NCI-H1436 treated with DMSO at 0.1 percent for 48 hours (cell line): Measurements from ENCODE around the gene LCMT2.
"Not testable (repeated sequence)": the region's sequence is repeated elsewhere in the genome, so short reads cannot be mapped to it uniquely, and the experiment has no call there.

Source experiments
- DNase-seq: peaks from one replicate; lab custom pipeline; 2025; lab: John Stamatoyannopoulos, UW

The LCMT2 gene

DNA sequence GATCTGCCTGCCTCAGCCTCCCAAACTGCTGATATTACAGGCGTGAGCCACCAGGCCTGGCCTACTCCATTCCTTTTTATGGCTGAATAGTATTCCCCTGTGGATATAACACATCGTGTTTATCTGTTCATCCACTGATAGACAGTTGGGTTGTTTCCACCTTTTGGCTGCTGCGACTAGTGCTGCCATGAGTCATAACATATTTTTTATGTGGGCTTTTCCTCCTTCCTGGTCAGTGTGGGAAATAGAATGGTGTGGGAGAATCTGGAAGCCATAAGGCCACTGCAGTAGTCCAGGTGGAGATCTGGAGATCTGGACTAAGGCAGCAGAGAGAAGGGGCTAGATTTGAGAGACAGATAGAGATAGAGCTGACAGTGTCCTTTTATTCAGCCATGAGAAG is 16.2 kb downstream of the LCMT2 start:
- DNase-seq = no peak

- DNase-seq = no peak
Measured at GRCh38 chr15:43312378-43312777, 18.0 kb downstream of the LCMT2 start.

DNA sequence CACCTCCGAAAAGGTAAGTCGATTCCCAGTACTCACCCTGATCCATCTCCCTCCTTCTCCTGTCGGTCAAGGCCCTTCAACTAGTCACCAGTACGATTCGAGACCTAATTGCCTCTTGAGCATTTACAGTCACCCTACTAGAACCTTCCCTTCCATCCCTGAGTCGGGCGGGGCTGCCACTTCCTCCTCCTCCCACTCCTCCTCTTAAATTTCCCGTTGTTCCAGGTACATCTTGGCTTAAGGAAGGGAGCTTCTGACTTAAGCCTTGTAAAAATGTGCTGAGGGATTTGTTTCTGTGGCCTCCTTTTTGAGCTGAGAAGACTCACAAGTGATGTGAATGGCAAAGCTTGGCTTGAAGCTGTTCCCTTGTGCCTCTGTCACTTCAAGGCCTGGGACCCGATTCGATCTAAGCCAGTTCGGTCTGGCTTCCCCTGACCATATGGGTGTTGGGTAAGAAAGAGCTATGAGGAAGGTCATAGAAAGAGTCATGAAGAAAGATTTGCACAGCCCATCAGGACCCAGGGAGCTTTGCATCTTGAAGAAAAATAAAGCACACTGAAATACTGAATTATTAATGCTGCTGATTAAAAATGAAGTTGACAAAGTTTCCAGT is 28.1 kb downstream of the LCMT2 start, which contains the start of gene TGM7:
TSS of gene TGM7 (minus strand) at position 51 of the 613 bp plus-strand sequence.
- DNase-seq = no peak

GRCh38 chr15:43299884-43300283 is 30.5 kb downstream of the LCMT2 start:
- no peak for DNase-seq

DNA sequence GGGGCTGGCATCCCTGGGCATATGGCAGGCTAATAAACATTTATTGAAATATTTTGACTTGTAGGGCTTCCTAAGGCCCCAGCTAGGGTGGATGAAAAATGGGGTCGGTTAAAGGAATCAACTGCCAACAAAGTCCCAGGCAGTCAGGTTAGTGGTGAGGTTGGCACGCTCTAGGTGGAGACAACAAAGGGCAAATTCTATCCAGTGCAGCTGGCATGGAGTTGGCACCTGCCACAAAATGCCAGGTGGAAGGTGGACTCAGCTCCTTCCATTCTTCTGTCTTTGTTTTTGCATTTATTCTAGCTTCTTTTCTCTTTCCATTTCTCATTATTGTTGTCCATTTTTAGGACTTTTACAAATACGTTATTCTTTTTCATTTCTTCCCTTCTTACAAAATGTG is 31.0 kb downstream of the LCMT2 start:
- DNase-seq = no peak

- DNase-seq = no peak
Measured at GRCh38 chr15:43294091-43294706, 36.2 kb downstream of the LCMT2 start.

- no peak for DNase-seq
Measured at GRCh38 chr15:43293432-43293831, 36.9 kb downstream of the LCMT2 start.

- DNase-seq = no peak
Measured at GRCh38 chr15:43292375-43293078, 37.8 kb downstream of the LCMT2 start.

DNA sequence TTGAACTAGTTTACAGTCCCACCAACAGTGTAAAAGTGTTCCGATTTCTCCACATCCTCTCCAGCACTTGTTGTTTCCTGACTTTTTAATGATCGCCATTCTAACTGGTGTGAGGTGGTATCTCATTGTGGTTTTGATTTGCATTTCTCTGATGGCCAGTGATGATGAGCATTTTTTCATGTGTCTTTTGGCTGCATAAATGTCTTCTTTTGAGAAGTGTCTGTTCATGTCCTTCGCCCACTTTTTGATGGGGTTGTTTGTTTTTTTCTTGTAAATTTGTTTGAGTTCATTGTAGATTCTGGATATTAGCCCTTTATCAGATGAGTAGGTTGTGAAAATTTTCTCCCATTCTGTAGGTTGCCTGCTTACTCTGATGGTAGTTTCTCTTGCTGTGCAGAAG is 40.7 kb downstream of the LCMT2 start:
- not testable (repeated sequence) for DNase-seq

- no peak for DNase-seq
Measured at GRCh38 chr15:43287254-43287653, 43.1 kb downstream of the LCMT2 start.

GRCh38 chr15:43286074-43286473 is 44.3 kb downstream of the LCMT2 start:
- no peak for DNase-seq

DNA sequence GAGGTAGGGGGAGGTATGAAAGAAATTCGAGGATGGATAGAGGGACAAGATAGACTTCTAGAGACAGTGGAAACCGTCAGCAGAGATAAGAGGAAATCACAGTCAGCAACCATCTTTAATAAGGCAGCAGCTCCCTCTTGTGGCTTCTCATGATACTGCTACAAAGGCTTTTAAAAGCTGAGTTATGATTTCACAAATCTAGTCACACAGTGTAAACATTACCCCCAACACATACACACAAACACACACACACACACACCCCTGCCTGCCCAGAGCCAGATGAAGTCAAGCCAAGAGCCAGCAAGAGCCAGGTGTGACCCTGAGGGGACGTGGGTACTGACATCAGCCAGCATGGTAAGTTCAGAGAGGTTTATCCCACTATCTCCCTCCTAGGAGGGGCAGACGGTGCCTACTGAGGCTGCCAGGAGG is 44.8 kb downstream of the LCMT2 start:
- no peak for DNase-seq

DNA sequence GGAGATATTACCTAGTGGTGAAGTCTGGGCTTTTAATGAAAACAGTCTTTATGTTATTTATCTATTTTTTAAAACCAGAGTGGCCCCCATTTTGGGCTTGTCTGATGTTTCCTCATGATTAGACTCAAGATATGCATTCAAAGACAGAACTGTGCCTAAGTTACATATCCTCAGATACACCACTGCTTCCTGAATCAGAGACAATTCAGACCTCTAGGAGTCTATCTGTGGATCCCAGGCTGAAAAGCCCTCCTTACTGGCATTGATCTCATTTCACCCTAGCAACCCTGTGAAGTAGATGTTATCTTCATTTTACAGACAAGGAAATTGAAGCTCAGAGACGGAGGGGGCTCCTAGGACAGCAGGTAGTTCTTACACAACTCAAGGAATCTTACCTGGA is 46.8 kb downstream of the LCMT2 start:
- no peak for DNase-seq

- DNase-seq = no peak
Measured at GRCh38 chr15:43281926-43282602, 48.3 kb downstream of the LCMT2 start.

DNA sequence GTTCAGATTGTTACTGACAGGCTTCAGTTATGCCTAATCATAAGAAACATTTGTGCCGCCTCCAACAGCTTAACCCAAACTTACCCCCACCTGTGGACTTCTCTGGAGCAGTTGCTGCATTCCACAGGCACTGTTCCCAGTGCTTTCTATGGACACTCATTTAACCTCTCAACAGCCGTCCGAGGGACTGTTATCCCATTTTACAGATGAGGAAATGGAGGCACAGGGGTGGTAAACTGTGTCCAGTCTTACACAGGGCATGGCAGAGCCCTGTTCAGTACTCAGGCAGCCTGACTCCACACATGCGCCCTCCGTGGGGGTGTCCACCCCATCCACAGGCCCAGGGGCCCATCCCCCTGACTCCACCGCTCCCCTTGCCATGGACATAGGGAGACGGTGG is 49.4 kb downstream of the LCMT2 start:
- no peak for DNase-seq

DNA sequence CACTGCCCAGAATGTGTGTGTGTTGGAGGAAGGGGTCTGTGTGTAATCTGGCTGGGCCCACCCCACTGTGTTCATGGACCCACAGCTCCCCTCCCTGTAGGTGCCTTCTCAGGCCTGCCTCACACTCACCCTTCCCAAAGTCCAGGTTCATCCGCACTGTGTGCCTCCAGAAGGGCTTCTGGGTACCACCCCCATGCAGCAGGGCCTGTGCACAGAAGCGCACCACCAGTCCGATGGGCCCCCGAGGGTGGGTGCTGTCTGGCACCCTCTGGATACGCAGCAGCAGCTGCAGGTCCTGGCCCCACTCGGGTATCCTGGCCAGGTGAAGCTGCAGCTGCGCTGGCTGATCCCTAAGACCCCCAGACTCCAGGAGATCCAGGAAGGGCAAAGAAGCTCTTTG is 50.9 kb downstream of the LCMT2 start:
- no peak for DNase-seq

DNA sequence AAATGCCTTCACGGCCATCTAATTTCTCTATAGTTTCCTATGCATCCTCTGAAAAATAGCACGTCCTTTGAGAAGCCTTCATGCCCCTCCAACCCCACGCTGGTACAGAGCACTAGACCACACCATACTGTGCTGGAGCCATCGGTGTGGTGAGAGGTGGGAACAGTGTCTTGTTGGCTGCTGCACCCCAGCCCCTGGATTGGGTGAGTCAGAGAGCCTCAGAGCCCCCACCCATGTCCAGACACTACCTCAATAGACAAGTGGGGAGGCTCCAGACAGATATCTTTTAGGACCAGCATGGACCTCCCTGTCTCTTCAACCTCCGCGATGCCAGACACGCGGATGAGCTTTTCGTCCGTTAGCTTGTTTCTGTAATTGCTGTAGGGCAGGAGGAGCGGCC is 51.5 kb downstream of the LCMT2 start:
- no peak for DNase-seq

DNA sequence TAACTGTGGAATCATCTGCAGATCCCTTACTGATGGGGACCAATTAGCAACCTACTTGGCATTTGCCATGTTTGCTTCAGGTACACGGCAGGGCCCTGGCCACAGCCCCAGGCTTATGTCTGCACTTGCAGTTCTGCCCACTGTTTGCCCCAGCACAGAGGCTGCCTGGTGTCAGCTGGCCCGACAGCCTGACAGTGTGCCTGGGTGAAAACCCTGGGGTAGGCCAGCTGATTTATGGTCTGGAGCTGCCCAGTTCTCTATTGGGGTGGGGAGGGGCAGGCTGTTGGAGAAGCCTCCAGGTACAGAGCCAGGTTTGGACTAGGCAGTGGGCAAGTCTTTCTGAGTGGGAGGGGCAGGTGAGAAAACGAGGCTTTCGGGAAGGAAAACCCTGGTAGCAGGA is 52.5 kb downstream of the LCMT2 start:
- DNase-seq = no peak

DNA sequence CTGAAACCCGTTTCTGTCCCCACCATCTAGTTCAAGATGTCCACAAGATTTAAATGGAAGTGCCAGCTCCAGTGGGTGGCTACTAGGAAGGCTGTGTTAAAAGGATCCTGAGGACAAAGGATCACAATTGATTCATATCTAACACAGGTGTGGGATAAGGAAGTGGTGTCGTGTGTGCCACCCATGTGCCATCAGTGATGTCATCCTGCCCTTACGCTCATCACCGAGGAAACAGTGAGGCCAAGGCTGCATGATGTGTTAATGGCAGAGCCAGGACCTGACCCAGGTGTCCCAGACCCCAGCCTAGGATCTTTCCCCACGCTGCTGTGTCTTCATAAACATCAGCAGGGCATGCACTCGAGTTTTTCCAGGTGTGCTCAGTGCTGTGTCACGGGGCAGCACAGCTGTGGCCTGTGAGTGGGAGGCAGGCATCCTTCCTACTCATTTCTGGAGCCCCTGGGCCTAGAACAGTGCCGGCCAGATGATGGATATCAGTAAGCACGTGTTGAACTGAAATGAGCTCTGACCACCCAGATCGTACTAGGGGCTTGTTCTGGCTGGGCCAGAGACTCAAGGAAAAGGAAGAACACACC is 53.0 kb downstream of the LCMT2 start:
- no peak for DNase-seq

DNA sequence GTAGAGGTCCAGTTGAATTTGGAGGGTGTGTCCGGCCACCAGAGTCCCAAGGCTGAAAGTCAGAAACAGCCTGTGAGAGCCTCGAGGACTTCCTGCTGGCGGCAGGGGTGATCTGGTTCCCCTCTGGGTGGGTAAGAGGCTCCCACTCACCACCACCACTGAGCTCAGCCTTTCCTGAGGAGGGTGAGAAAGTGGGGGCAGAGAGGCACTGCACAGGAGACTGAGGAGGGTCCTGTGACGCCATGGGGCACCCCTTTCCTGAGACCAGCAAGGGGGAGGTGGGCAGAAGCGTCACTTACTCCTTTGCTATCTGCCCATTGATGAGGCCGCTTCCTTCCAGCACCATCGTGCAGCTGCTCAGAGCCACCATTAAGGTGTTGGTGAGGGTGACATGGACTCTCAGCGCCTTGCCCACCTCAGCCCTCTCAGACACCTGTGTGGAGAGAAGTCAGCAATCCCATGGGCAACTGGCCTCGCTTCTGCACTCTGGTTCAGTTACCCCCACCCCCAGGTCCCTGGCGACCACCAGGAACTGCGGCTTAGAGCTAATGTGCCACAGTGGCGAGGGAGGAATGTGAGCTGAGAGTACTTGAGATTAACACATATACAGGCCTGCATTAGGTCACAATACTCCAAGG is 53.7 kb downstream of the LCMT2 start:
- no peak for DNase-seq

DNA sequence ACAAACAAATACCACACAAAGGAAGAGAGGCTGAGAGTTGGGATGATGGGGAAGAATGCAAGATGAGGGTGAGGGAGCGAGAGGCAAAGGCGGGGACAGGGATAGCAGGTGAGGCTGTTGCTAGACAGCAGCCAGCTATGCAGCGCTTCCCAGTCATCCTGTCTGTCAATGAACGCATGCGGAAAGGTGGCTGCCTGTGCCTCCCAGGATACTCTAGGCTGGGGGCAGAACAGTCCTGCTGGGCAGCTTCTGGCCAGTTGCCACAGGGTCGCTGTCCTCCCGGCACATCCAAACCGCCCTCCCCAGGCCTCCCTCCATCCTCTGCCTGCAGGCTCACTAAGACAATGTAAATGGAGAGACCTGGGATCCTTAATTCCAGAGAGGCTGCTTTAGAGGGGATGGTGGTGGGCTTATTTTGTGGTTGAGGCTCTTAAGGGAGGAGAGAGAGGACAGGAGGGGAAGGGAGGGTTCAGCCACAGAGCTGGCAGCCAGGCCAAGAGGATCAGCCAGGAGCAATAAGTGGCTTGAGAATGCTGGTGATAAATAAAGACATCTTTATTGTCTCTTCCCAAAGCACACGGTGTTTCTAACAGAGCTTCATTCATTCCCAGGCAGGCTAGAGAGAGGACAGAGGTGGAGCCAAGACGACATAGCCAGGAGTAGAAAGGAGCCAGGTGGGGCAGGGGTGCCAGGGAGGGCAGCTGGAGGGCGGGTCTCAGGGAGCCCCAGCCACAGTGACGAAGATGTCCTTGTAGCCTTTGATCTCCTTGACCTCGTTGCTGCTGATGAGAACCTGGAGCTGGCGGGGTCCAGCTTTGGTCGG is 54.4 kb downstream of the LCMT2 start:
- no peak for DNase-seq
